Forelimb muscle (tissue), 1 donor: ENCODE results near the gene CLCN1. TPM values are rescaled to one million over a fixed set of nuclear protein-coding genes. Genes with fewer than 3 reads are reported as not detected.

ENCODE experiments used
- DNase-seq: peaks from one replicate; pipeline ENCODE4 v3.0.0-alpha.2; 2013; ENCODE audit warnings: low read depth
- polyA plus RNA-seq: library from polyadenylated mRNA; unstranded; fragments of 120-200 nt; gene quantifications from one replicate; pipeline ENCODE4 v1.2.1, GENCODE V29; 2013; ENCODE audit not compliant: insufficient read length

Gene CLCN1
- polyA plus RNA-seq, 1 donor = 2.6 TPM

- no peak for DNase-seq
Observed at GRCh38 chr7:143334244-143334643, 18.3 kb downstream of the CLCN1 start.

- no peak for DNase-seq
Observed at GRCh38 chr7:143337216-143337615, 21.3 kb downstream of the CLCN1 start.

- no peak for DNase-seq
Observed at GRCh38 chr7:143341842-143342241, 25.9 kb downstream of the CLCN1 start.

- no peak for DNase-seq
Observed at GRCh38 chr7:143343596-143343995, 27.7 kb downstream of the CLCN1 start.

- no peak for DNase-seq
Observed at GRCh38 chr7:143345428-143345900, 29.6 kb downstream of the CLCN1 start.

GRCh38 chr7:143346018-143346417 is 30.1 kb downstream of the CLCN1 start:
- DNase-seq = no peak

- DNase-seq = no peak
Observed at GRCh38 chr7:143347950-143348349, 32.0 kb downstream of the CLCN1 start.

GRCh38 chr7:143351060-143351459 is 35.1 kb downstream of the CLCN1 start:
- no peak for DNase-seq

GRCh38 chr7:143351574-143351973 is 35.7 kb downstream of the CLCN1 start:
- no peak for DNase-seq

- DNase-seq = no peak
Observed at GRCh38 chr7:143352531-143353002, 36.7 kb downstream of the CLCN1 start.

- no peak for DNase-seq
Observed at GRCh38 chr7:143354376-143354775, 38.5 kb downstream of the CLCN1 start.

GRCh38 chr7:143354965-143355364 is 39.1 kb downstream of the CLCN1 start:
- DNase-seq = no peak

GRCh38 chr7:143355450-143356385 is 39.8 kb downstream of the CLCN1 start:
- no peak for DNase-seq

GRCh38 chr7:143356414-143357050 is 40.6 kb downstream of the CLCN1 start:
- no peak for DNase-seq

- DNase-seq = no peak
Observed at GRCh38 chr7:143358626-143359025, 42.7 kb downstream of the CLCN1 start.

- no peak for DNase-seq
Observed at GRCh38 chr7:143359771-143360353, 44.0 kb downstream of the CLCN1 start.

GRCh38 chr7:143360788-143361551 is 45.1 kb downstream of the CLCN1 start:
- DNase-seq = no peak

GRCh38 chr7:143361552-143362130 is 45.7 kb downstream of the CLCN1 start:
- no peak for DNase-seq

GRCh38 chr7:143362131-143363015 is 46.5 kb downstream of the CLCN1 start, which contains the start of gene FAM131B:
Gene FAM131B (minus strand): TSS chr7:143362713. CDS start chr7:143362603, 110 bp downstream.
- DNase-seq = no peak
